EH (cell line): ENCODE data around the gene ISG20.
"Not testable (repeated sequence)": the region's sequence is repeated elsewhere in the genome, so short reads cannot be mapped to it uniquely, and the experiment has no call there.

Experiments
- DNase-seq: peaks from one replicate; pipeline ENCODE4 v3.0.0-alpha.2; 2015; ENCODE audit warnings: low read depth

Gene ISG20

DNA sequence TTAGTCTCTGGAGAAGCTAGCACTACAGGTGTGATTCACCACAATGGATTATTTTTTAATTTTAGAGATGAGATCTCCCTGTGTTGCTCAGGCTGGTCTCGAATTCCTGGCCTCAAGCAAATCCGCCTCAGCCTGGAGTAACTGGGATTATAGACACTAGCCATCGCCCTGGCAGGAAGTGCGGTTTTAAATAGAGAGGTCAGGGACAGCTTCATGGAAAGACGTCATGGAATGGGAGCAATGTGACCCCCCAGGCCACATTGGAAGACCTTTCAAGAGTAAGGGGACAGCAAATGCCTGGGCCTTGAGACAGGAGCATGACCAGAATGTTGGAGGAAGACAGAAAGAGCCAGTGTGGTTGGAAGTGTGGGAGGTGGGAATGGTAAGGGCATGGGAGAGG, 2.2 kb upstream of the ISG20 start:
- peak; percentile 30 for DNase-seq

DNA sequence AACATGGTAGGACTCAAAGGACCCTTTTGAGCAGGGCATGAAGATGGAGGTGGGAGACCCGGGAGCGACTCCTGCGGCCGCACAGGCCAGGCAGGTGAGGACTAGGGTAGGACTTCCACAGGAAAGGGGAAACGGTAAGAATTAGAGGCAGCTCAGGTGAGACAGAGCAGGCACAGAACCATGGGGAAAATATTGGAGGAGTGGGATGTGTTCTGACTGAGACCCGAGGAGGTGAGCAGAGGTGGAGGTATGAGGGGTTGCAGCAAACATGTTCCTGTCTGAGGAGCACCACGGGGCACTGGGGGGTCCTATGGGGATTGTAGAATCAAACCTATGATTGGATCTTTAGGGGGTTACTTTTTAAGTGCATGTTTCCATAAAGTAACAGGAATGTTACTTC, 1.4 kb upstream of the ISG20 start:
- no peak for DNase-seq

DNA sequence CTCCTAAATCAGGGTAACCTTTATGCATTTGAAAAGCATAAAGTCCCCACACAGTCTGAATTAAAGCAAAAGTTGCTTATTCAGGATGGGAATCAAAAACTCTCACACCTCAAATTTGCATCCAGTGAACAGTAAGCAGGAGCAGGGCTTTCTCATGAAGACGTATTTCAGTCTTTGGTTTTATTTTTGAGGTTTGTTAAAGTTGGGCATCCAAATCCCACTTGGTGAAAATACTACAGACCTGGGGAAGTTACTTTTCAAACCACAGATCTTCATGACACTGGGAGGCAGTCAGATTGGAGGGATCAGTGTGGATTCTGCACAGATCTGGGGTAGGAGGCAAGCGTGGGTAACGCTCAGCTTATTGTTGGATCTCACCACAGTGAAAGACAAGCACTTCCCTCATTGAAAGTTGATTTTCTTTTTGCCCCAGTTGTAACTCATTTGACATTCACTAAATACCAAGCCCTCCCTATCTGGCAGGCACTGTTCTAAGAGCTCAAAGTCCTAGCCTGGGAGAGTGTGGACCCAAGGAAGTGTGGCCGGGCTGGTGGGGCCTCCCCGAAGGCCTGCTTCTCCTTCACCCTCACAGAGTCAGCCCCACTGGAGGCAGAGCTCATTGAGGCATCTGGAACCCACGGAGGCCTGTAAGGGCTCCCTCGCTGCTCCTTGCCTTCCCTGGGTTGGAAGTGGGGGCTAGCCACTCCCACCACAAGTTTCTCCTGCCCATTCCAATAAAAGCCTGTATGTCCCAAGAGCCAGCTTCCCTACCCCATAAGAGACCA, 783 bp upstream of the ISG20 start:
- DNase-seq: no peak

DNA sequence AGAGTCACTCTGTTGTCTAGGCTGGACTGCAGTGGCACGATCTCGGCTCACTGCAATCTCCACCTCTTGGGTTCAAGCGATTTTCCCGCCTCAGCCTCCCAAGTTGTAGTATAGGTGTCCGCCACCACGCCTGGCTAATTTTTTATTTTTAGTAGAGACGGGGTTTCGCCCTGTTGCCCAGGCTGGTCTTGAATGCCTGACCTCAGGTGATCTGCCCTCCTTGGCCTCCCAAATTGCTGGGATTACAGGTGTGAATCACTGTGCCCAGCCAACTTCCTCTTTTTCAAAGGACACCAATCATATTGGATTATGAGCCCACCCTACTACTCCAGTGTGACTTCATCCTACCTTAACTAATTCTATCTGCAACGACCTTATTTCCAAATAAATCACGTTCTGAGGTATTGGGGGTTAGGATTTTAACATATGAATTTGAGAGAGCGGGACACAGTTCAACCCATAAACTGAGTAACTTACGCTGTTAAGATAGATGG, 3.2 kb downstream of the ISG20 start:
- no peak for DNase-seq

DNA sequence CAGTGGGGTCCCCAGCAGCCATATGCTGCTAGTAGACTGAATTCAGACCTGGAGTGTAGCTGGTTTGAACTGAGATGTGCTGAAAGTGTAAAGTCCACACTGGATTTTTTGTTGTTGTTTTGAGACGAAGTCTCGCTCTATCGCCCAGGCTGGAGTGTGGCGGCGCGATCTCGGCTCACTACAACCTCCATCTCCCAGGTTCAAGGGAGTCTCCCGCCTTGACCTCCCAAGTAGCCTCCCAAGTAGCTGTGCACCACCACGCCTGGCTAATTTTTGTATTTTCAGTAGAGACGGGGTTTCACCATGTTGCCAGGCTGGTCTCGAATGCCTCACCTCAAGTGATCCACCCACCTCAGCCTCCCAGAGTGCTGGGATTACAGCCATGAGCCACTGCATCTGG, 3.7 kb downstream of the ISG20 start:
- DNase-seq: not testable (repeated sequence)

DNA sequence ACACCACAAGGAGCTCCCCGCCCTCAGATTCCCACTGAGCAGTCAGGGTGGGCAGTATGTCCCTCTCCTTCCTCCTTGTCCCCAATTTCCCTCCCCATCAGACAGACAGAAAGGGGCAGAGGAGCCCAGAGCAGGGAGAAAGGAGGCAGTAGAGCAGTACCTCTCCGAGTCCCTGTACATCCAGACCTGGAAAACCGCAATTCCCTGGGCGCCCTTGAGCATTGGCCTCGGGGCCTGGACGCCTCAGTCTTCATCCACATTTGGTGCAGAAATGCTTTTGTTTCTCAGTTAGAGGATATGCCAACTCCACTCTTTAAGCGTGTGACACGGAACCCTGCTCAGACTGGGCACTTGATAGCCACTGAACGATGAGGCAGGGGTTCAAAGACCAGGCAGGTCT, 5.9 kb downstream of the ISG20 start:
- DNase-seq: no peak

DNA sequence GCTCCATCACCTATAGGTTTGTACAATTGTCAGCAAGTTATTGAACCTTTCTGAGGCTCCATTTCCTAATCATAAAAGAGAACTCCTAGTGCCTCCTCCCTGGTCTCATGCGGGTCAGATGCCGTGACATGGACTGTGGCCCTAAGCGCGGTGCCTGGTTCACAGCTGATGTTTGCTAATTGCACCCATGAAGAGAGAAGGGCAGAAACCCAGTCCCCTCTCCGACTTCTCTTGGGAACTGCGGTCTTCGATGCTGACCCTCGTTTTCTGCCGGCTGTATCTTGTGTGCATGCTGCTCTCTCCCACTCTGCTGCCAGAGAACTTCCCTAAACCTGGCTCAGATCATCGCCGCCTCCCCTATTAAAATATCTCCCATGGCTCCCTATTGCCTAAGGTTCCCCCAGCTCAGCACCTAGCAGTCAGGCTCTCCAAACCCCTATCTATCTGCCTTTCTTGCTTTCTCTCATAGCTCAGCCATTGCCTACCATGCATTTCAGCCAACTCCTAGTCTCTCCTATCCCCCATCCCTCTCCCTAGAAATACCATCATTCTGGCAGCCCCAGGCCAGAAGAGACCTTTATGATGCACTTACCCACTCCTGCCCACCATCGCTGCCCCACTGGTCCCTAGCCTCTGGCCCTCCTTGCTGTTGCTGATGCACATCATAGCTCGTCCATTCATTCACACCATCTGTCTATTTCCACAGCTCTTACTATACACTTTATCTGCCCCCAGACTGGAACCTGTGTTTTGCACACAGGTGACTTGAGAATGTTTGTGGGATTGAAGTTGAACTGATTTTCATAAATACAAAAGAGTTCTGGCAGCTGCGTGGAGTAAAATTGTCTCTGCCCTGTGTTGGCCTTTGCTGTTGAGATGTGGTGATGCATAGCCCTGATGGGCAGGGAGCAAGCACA, 6.6 kb downstream of the ISG20 start:
- DNase-seq: no peak

DNA sequence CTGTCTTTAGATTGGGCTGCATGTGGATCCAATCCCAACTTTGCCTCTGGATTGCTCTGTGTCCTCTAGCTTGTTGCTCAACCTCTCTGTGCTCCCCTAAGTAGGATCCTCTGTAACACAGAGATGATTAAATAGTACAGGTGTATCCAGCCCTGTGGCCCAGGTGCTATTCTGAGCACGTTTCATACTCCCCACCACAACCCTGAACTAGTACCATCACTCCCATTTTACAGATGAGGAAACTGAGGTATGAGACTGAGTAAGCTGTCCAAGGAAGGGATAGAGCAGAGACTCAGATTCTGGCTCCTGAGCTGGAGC, 7.2 kb downstream of the ISG20 start:
- DNase-seq: no peak

DNA sequence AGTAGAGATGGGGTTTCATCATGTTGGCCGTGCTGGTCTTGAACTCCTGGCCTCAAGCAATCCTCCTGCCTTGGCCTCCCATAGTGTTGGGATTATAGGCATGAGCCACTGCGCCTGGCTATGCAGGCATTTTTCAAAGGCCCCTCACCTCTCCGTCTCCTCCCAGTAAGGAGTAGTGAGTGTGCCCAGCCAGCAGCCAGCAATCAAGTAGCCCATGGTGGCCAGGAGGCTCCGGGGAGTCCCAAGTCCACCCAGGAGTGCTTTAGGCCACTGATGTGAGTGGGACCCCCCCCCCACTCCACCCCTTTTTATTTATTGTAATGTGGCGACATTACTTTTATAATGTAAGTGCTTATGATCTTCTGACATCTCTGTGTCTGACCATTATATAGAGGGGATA, 8.1 kb downstream of the ISG20 start:
- DNase-seq: no peak

DNA sequence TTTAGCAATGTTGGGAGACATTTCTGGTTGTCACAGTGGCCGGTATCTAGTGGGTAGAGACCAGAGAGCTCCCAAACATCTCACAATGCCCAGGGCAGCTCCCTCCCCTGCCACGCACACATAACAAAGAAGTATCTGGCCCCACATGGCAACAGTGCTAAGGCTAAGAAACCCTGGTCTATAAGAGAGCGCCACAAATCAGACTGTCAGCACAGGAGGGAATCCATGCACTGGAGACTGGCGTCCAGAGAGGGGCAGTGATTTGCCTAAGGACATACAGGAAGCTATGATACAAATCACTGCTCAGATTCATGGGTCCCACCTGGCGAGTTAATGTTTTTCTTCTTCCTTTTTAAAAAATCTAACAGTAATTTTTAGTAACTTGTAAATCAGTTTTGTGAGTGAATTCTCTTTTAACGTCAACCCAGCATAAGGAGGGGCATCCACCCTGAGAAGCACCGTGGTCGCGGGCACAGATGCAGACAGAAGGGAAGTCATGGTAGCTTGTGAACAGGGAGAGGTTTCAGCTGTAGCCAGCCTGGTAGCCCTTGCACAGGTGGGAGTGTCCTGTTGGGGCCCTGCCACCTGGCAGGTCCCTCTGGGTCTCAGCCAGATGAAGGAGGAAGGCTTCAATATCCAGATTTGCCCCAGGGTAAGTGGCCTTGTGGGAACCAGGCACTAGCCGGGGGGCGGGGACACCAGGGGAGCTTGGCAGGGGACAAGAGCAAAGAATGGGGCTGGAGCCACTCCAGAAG, 8.7 kb downstream of the ISG20 start:
- no peak for DNase-seq

DNA sequence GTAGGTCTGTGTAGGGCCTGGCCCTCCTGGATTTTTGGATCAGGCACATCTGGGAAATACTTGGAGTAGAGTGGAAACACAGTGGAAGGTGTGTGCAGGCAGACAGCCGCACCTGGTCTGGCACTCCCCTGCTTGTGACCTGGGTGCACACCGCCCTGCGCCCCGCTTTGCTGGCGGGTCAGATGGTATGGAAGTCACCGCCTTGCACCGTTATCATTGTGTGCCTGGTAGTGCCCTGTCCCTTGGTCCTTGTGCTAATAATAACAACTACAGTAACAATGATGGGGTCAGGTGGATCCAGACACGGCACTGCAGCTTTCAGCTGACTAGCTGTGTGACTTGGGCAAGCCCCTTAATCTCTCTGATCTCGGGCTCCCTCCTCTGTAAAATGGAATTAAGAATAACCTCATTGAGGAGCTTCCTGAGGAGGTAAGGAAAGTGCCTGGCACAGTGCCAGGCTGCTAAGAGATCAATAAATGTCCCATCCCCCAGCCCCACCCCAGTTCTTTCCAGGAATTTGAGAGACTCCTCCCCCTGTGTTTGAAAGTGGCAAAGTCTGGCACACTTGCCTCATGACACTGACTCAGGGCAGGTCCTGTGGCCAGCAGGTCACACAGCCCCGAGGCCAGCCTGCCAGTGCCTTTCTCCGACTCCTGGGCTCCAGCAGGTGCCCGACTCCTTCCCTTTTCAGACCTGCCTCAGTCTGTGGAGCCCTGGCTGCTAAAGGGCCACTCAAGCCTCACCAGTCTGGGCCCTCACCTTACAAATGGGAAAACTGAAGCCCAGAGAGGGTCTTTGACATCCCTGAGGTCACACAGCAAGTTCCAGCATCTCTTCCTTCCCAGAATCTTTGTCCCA, 9.8 kb downstream of the ISG20 start:
- peak; percentile 30 for DNase-seq

DNA sequence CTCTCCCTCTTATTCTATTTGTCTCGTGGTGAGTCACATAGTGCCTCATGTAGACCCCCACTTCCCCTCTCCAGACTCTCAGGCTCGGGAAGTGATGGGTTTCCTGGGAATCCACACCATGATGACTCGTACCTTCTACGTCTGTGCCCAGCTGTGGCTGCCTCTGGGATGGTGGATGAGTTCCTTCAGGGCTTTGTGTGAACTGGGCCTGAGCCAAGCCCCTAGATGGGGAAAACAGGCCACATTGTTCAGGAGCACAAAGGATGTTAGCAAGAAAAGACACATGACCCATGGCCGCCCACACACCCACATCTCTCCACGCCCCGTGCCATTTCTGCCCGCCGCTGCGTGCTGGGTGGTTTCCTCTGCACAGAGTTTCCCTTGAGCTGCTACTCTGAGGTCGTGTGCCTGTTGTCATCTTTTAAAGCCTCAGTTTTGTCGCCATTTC, 10.5 kb downstream of the ISG20 start:
- peak; percentile 94 for DNase-seq

DNA sequence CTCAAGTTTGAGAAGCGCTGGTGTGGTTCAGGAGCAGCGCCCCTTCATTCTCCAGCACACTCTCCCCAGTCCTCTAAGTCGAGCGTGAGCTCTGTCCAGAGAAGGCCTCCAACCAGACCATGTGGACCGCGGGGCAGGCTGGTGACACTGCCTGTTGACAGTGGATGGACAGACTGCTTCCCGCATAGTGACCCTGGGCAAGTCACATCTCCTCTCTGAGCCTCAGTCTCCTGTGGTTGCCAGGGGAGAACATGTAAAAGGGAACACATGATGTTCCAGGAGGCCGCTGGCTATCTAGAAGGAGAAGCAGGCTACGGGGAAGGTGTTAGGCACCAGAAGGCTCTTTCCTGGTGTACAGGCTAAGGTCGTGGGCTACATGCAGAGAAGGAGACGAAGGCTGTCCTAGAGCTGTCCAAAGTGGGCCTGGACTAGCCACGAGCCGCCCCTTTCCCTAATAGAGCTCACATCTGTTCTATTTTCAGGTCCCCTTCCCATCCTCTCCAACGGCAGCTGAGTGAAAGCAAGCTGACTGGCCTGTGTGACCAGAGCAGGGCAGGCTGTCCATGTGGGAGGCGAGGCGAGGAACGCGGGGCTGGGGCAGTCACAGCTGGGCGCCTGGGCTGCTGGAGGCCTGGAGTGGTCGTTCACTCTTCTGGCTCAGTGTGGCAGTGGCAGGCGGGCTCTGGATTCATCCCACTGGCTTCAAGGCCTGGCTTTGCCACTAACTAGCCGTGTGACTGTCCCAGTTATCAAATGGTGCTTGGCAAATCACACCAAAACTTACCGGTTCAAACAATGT, 11.1 kb downstream of the ISG20 start:
- no peak for DNase-seq

DNA sequence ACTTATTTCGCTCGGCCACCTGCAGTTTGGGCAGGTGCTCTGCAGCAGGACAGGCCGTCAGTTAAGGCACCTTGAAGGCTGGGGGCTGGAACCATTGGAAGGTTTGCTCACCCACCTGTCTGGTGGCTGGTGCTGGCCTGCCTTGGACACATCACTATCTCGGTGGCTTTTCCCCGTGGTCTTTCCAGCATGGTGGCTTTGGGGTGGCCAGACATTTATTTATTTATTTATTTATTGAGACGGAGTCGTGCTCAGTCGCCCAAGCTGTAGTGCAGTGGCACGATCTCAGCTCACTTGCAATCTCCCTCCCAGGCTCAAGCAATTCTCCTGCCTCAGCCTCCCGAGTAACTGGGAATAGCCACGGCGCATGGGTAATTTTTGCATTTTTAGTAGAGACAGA, 11.7 kb downstream of the ISG20 start:
- DNase-seq: no peak

DNA sequence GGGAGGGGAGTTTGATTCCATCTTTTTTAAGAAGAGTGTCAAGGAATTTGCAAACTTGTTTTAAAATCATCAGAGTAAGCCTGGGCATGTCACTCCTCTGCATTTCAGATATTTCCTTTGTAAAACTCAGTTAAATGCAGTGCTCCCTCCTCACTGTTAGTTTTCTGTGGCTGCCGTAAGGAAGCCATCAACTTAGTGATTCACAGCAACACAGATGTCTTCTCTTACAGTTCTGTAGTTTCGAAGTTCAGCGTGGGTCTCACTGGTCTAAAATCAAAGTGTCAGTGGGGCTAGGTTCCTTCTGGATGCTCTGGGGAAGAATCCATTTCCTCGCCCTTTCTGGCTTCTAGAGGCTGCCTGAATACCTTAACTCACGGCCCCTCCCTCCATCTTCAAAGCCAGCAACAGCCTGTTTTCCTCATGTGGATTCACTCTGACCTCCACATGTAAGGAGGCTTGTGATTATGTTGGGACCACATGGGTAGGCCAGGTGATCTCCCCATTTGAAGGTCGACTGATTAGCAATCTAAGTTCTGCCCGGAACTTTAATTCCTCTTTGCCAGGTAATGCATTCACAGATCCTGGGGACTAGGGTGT, 12.4 kb downstream of the ISG20 start:
- DNase-seq: no peak

DNA sequence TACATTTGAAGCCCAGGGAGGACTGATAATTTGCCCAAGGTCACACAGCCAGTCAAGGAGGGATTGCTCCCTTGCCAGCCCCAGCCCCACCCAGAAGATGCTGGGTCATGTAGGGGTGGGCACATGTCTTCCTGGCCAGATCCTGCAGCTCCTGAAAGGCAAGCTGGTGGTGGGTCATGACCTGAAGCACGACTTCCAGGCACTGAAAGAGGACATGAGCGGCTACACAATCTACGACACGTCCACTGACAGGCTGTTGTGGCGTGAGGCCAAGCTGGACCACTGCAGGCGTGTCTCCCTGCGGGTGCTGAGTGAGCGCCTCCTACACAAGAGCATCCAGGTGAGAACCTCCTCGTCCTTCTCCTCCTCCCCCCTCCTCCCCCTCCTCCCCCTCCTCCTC, 13.2 kb downstream of the ISG20 start:
- no peak for DNase-seq

DNA sequence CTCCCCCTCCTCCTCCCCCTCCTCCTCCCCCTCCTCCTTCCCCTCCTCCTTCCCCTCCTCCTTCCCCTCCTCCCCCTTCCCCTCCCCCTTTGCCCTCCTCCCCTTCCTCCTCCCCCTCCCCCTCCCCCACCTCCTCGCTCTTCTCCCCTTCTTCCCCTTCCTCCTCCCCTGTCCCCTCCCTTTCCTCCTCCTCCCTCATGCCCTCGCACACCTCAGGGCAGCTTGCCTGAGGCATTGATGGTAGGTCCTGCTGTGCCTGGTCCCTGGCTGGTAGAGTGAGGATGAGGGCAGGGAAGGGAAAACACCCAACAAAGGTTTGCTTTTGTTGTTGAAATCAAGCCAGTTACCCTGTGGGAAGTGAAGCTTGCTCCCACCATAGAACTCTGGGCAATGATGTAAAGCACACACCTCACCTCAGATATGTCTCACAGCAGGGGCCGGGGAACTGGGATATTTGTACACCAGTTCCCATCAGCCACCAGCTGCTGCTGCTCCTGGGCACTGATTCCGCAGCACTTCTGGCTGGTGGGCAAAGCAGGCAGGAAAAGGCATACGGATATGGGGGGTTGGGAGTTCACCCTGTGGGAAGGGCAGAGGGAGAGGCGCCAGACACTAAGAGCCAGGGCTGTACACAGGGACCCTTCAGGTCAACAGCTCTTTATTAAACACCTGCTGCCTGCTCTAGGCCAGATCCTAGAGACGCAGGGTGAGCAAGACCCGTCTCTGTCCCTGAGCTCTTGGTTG, 13.8 kb downstream of the ISG20 start:
- no peak for DNase-seq

DNA sequence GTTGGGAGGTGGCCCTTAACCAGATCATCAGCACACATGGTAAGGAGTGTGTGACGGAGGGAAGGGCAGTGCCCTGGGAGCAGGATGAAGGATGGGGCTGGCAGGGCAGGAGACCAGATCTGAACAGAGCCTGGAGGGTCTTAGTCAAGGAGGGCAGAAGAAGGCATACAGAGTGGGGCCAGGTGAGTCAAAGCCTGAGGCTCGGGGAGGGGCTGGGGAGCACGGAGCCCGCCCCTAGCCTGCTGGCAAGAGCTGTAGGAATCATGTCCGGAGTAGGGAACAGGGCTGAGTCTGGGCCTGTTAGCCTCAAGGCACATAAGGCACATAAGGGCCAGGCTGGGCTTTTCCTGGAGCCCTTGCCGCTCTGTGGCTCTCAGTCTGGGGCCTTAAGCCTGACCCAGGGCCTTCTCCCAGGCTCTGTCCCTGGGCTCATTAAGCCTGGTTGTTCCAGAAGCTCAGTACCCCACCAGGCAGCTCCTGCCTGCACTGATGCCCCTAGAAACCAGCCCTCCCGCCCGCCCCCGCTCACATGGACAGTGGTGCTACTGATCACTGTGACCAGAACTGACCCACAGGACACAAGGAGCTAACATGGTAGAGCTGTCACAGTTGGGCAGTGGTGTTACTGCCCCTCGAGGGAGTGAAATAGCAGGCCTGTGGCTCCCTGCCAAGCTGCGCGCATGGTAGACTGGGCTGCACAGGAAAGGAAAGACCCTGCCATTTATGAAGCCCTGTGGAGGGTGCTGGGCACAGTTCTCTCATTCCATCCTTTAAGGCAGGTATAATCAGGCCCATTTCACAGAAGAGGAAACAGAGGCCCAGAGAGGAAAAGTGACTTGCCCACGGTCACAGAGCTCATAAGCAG, 14.6 kb downstream of the ISG20 start:
- no peak for DNase-seq
